K562 (cell line): ENCODE data around the gene ACY1. TPM values are rescaled to one million over a fixed set of nuclear protein-coding genes. Genes with fewer than 3 reads are reported as not detected.

ENCODE experiments used
- ATAC-seq: fragments of 200-7000 bp; cut with Tn5 transposase; 3 replicates; pipeline ENCODE4 v1.9.1; 2020; ENCODE audit warnings: moderate library complexity
- BruUV-seq: library from RNA; stranded (reverse); fragments of 400-500 nt; replicated peaks from 2 replicates; lab custom pipeline; 2021; lab: Mats Ljungman, UMichigan
- CTCF ChIA-PET: fragments of 300-600 bp; formaldehyde crosslinking; extraction: SDS; loops from one replicate; lab custom pipeline; 2021; ENCODE audit warnings: low intra/inter-chr PET ratio; lab: Yijun Ruan, JAX
- POLR2A ChIA-PET: fragments of 300-600, 350-650 bp; sonication (Branson Sonifier 250); formaldehyde crosslinking; extraction: SDS; loops from one replicate; lab custom pipeline; 2021; ENCODE audit warnings: antibody characterized with exemption, inconsistent platforms; lab: Yijun Ruan, JAX
- DNase-seq, 4 experiments: peaks; one replicate each; pipeline versions ENCODE4 v3.0.0 to v3.0.0-alpha.2; 2011 to 2018; ENCODE audit warnings: low spot score in 3 of 4, mixed read lengths in 3 of 4; ENCODE audit errors: extremely low read depth in 1 of 4
- FAIRE-seq: peaks from 2 replicates; lab custom pipeline; 2011; peaks lifted over from hg19 to GRCh38; lab: Jason Lieb, UNC
- H2AFZ ChIP-seq: 2 replicates; pipeline ENCODE4 v1.6.0; 2011; ENCODE audit warnings: low read depth, low read length, control low read depth, inconsistent platforms
- H3K27ac ChIP-seq: fragments of 200-600 bp; 3 replicates; pipeline ENCODE4 v1.8.0; 2011; ENCODE audit warnings: low read depth, mild to moderate bottlenecking, control low read depth, inconsistent platforms, low read length, moderate library complexity, mixed read lengths; ENCODE audit errors: extremely low read depth
- H3K27me3 ChIP-seq, 2 experiments: fragments of 300-600 bp in 1 of 2; 2 replicates in 1 of 2; 3 replicates in 1 of 2; pipeline versions ENCODE4 v1.6.0 to v1.8.0; 2011; ENCODE audit warnings: inconsistent platforms in 2 of 2, low read length in 2 of 2, mild to moderate bottlenecking in 1 of 2, mixed read lengths in 1 of 2, moderate library complexity in 1 of 2; ENCODE audit not compliant: control insufficient read depth in 2 of 2, insufficient read depth in 2 of 2
- H3K36me3 ChIP-seq: fragments of 300-600 bp; 3 replicates; pipeline ENCODE4 v1.8.0; 2011; ENCODE audit warnings: mild to moderate bottlenecking, low read length, inconsistent platforms; ENCODE audit not compliant: control insufficient read depth, insufficient read depth
- H3K4me1 ChIP-seq, 2 experiments: fragments of 200-600 bp in 1 of 2; replicated peaks in 1 of 2; 2 replicates in 1 of 2; 3 replicates in 1 of 2; pipeline versions ENCODE4 v1.5.1 to v1.8.0; 2011; ENCODE audit warnings: inconsistent platforms in 2 of 2, low read length in 2 of 2, mild to moderate bottlenecking in 1 of 2, mixed read lengths in 1 of 2, moderate library complexity in 1 of 2; ENCODE audit not compliant: control insufficient read depth in 2 of 2, insufficient read depth in 2 of 2
- H3K4me2 ChIP-seq: 2 replicates; pipeline ENCODE4 v1.6.1; 2011; ENCODE audit warnings: low read length, control low read depth, inconsistent platforms, mixed read lengths; ENCODE audit not compliant: insufficient read depth
- H3K4me3 ChIP-seq: fragments of 200-600 bp; sonication (generic), shearing (Covaris generic); 2 replicates; pipeline ENCODE4 v1.5.1; 2016; ENCODE audit warnings: control low read depth, inconsistent platforms
- H3K79me2 ChIP-seq: fragments of 200-600 bp; 3 replicates; pipeline ENCODE4 v1.8.0; 2011; ENCODE audit warnings: low read length, inconsistent platforms; ENCODE audit not compliant: control insufficient read depth, insufficient read depth
- H3K9ac ChIP-seq, 2 experiments: 2 replicates each; pipeline versions ENCODE4 v1.6.0 to v1.6.1; 2011; ENCODE audit warnings: low read depth in 2 of 2, low read length in 2 of 2, control low read depth in 1 of 2, inconsistent platforms in 1 of 2, mild to moderate bottlenecking in 1 of 2, mixed read lengths in 1 of 2; ENCODE audit not compliant: insufficient read depth in 1 of 2
- H3K9me1 ChIP-seq: one replicate; pipeline ENCODE4 v1.6.0; 2011; ENCODE audit warnings: inconsistent platforms, mild to moderate bottlenecking, low read length, moderate library complexity; ENCODE audit not compliant: control insufficient read depth, insufficient read depth
- H3K9me3 ChIP-seq: replicated peaks from 2 replicates; pipeline ENCODE4 v1.5.1; 2011; ENCODE audit warnings: low read depth, low read length, inconsistent platforms; ENCODE audit not compliant: control insufficient read depth, insufficient read depth
- H4K20me1 ChIP-seq: replicated peaks from 2 replicates; pipeline ENCODE4 v1.6.1; 2011; ENCODE audit warnings: low read length, inconsistent platforms, mixed read lengths; ENCODE audit not compliant: control insufficient read depth, insufficient read depth
- ASH1L ChIP-seq: fragments of 450-650 bp; IDR thresholded peaks from 2 replicates; pipeline ENCODE4 v1.6.1; 2018; ENCODE audit warnings: borderline replicate concordance, mild to moderate bottlenecking, low read depth; ENCODE audit not compliant: partially characterized antibody
- ATF1 ChIP-seq, 2 experiments: fragments of 450-650 bp in 1 of 2; IDR thresholded peaks; 2 replicates each; pipeline ENCODE4 v1.6.1; 2016; ENCODE audit warnings: missing compliant biosample characterization in 1 of 2, missing genetic modification characterization in 1 of 2
- ATF7 ChIP-seq: fragments of 450-650 bp; IDR thresholded peaks from 2 replicates; pipeline ENCODE4 v1.7.1; 2014; ENCODE audit warnings: mild to moderate bottlenecking, moderate library complexity
- BMI1 ChIP-seq: fragments of 150-350 bp; IDR thresholded peaks from 2 replicates; pipeline ENCODE4 v1.6.1; 2014; ENCODE audit warnings: low read length
- FOXA1 ChIP-seq: fragments of 450-650 bp; IDR thresholded peaks from 2 replicates; pipeline ENCODE4 v1.6.1; 2016; ENCODE audit warnings: mild to moderate bottlenecking, borderline replicate concordance
- GABPB1 ChIP-seq: sonication (generic); formaldehyde crosslinking; IDR thresholded peaks from 2 replicates; pipeline ENCODE4 v1.8.0; 2022; ENCODE audit warnings: mild to moderate bottlenecking, missing genetic modification reagents
- HDAC2 ChIP-seq: fragments of 450-650 bp; IDR thresholded peaks from 2 replicates; pipeline ENCODE4 v1.6.1; 2016; ENCODE audit warnings: mild to moderate bottlenecking
- HNRNPK ChIP-seq: fragments of 200-400 bp; formaldehyde crosslinking; IDR thresholded peaks from one replicate; pipeline ENCODE4 v1.6.1; 2018; ENCODE audit warnings: mild to moderate bottlenecking, low read depth, low read length; ENCODE audit not compliant: poor library complexity, severe bottlenecking
- KLF1 ChIP-seq: fragments of 450-650 bp; IDR thresholded peaks from 2 replicates; pipeline ENCODE4 v1.6.1; 2016; ENCODE audit warnings: missing genetic modification characterization, missing compliant biosample characterization
- MXI1 ChIP-seq: IDR thresholded peaks from 2 replicates; pipeline ENCODE4 v1.6.1; 2011; ENCODE audit warnings: low read depth, mild to moderate bottlenecking, improper control_type of control experiment, low read length
- MYC ChIP-seq, 2 experiments: fragments of 250-450 bp in 1 of 2; sonication (Bioruptor Pico) in 1 of 2; IDR thresholded peaks; 2 replicates each; pipeline versions ENCODE4 v1.5.1 to v1.6.1; 2012 to 2021; ENCODE audit warnings: low read depth in 2 of 2, borderline replicate concordance in 1 of 2, improper control_type of control experiment in 1 of 2, low read length in 1 of 2, mild to moderate bottlenecking in 1 of 2, moderate library complexity in 1 of 2
- ZBTB49 ChIP-seq: sonication (generic); formaldehyde crosslinking; IDR thresholded peaks from 2 replicates; pipeline ENCODE4 v1.8.0; 2022; ENCODE audit warnings: missing genetic modification reagents, mild to moderate bottlenecking, borderline replicate concordance
- ZNF586 ChIP-seq: fragments of 450-650 bp; formaldehyde crosslinking; conservative IDR thresholded peaks from 2 replicates; pipeline ENCODE4 v1.4.0; 2020; ENCODE audit warnings: mild to moderate bottlenecking, moderate library complexity
- ZNF696 ChIP-seq: fragments of 250-450 bp; sonication (Bioruptor Pico); conservative IDR thresholded peaks from 2 replicates; pipeline ENCODE4 v1.4.0; 2020; ENCODE audit warnings: mild to moderate bottlenecking, moderate library complexity
- ZNF77 ChIP-seq: fragments of 250-450 bp; sonication (Bioruptor Pico); IDR thresholded peaks from 2 replicates; pipeline ENCODE4 v1.5.0; 2020
- WGBS: fragments of 100-300 bp; shearing (Covaris generic); methylation state at CpG from one replicate; pipeline ENCODE4 v1.1.6; 2016; ENCODE audit warnings: low coverage, mixed read lengths; ENCODE audit not compliant: insufficient coverage; ENCODE audit errors: missing lambda C conversion rate; 5-methylcytosine and 5-hydroxymethylcytosine counted together
- in situ Hi-C: fragments of 300-500 bp; cut with MboI; formaldehyde crosslinking; loops from 4 replicates; pipeline ENCODE4 v1.15.0; 2018; ENCODE audit warnings: inconsistent platforms, mixed read lengths
- intact Hi-C: fragments of 100-400 bp; cut with micrococcal nuclease; formaldehyde crosslinking; loops from 2 replicates; pipeline ENCODE4 v1.14.2; 2022
- polyA plus RNA-seq, 8 experiments: library from polyadenylated mRNA; depleted of rRNA in 4 of 8; stranded (reverse) in 5 of 8; unstranded in 3 of 8; fragments of >200 nt; fragmentation: Nextera tagmentation in 2 of 8; fragmentation: Illumina TruSeq in 1 of 8; extraction: Ambion mirVana in 2 of 8; extraction: Trizol in 1 of 8; gene quantifications; 2 replicates each; pipeline versions ENCODE4 v1.2.1 to v1.2.3, GENCODE V29; 2011 to 2014; ENCODE audit warnings: inconsistent platforms in 1 of 8, missing spikeins in 1 of 8
- total RNA-seq, 7 experiments: library from RNA; depleted of rRNA in 6 of 7; stranded (reverse); fragments of >200 nt in 6 of 7; fragmentation: Illumina TruSeq in 2 of 7; extraction: Trizol in 2 of 7; gene quantifications; 2 replicates each; pipeline versions ENCODE4 v1.2.1 to v1.2.3, GENCODE V29; 2011 to 2021; ENCODE audit warnings: low replicate concordance in 1 of 7
- TF ChIP-seq, protein P1 (sequence below): fragments of 250-450 bp; sonication (Bioruptor Pico); IDR thresholded peaks from 2 replicates; pipeline ENCODE4 v1.8.0; 2021; ENCODE audit warnings: moderate library complexity, mild to moderate bottlenecking, inconsistent platforms
- TF ChIP-seq, protein P2 (sequence below), 2 experiments: fragments of 450-650 bp; conservative IDR thresholded peaks; 2 replicates each; pipeline ENCODE4 v1.6.1; 2017; ENCODE audit warnings: mild to moderate bottlenecking in 2 of 2, moderate library complexity in 2 of 2

ACY1 gene
- total and polyA plus RNA-seq, 9 of the 15 experiments (the other 6 are each of a cell fraction or from before 2014, with no cell fraction given): 70.7 to 195 (median 123) TPM

- Histone ChIP-seq H3K79me2 (no peaks in the 10 kb centered on the region), H2AFZ (no peak overlapping the region), H4K20me1 (no peaks in the 10 kb centered on the region), H3K9ac (0 out of 4 replicates have a peak overlapping the region, but pooled peaks of 1 of the 2 experiments have one; percentile 45), H3K4me1 (peaks cover 3 to 11% of the 10 kb centered on the region in 2 experiments; a peak in 3 of 5 replicates), H3K4me3 (no peak overlapping the region), H3K27ac (no peak overlapping the region), H3K9me1 (no peaks in the 10 kb centered on the region), H3K27me3 (no peaks in the 10 kb centered on the region), H3K36me3 (no peaks in the 10 kb centered on the region), H3K9me3 (no peaks in the 10 kb centered on the region), H3K4me2 (no peak overlapping the region)
- no TSS peak for BruUV-seq
- DNase-seq: no peak
- in situ Hi-C loops (no loop called here), intact Hi-C loops (no loop called here)
- WGBS: 60% methylated on average over 9 of the region's 10 CpGs
- ChIA-PET CTCF (no interaction called here), POLR2A (interaction anchor here (0.5 to 1.5 kb wide), 4 partner anchors 13 to 65 kb away, joined by 3 to 4 read pairs (median 3); partner anchors contain the start of gene ABHD14B)
- FAIRE-seq: no peak
- ATAC-seq: no peak
- no peak for TF ChIP-seq ZBTB49
- TF ChIP-seq ASH1L: no peak
- TF ChIP-seq, protein P1, sequence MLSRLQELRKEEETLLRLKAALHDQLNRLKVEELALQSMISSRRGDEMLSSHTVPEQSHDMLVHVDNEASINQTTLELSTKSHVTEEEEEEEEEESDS: no peak
- TF ChIP-seq, protein P2, sequence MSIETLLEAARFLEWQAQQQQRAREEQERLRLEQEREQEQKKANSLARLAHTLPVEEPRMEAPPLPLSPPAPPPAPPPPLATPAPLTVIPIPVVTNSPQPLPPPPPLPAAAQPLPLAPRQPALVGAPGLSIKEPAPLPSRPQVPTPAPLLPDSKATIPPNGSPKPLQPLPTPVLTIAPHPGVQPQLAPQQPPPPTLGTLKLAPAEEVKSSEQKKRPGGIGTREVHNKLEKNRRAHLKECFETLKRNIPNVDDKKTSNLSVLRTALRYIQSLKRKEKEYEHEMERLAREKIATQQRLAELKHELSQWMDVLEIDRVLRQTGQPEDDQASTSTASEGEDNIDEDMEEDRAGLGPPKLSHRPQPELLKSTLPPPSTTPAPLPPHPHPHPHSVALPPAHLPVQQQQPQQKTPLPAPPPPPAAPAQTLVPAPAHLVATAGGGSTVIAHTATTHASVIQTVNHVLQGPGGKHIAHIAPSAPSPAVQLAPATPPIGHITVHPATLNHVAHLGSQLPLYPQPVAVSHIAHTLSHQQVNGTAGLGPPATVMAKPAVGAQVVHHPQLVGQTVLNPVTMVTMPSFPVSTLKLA (conservative IDR thresholded peaks at IDR 0.05): no peak
- TF ChIP-seq HDAC2: no peak
- TF ChIP-seq ATF7: no peak
- no peak for TF ChIP-seq ZNF586
- TF ChIP-seq FOXA1: no peak
- TF ChIP-seq ZNF696: no peak
- no peak for TF ChIP-seq KLF1
- no peak for TF ChIP-seq BMI1
- TF ChIP-seq ATF1 (CRISPR knock-in tag; IDR thresholded peaks at IDR 0.05): no peak
- no peak for TF ChIP-seq ATF1 (tag; IDR thresholded peaks at IDR 0.05)
- no peak for TF ChIP-seq MXI1
- TF ChIP-seq HNRNPK: no peak
- TF ChIP-seq GABPB1 (CRISPR knock-in tag): no peak
- TF ChIP-seq MYC (IDR thresholded peaks at IDR 0.05; ENCODE audit: low read depth, low read length): no peak
- TF ChIP-seq MYC (CRISPR knock-in tag; IDR thresholded peaks at IDR 0.05; ENCODE audit: borderline replicate concordance, low read depth): no peak
- no peak for TF ChIP-seq ZNF77 (CRISPR knock-in tag)
Measured at GRCh38 chr3:51948016-51948580, 35.2 kb upstream of the ACY1 start.
